Cortex of kidney (tissue), 1 donor: ENCODE results near the gene COL27A1.

Source experiments
- DNase-seq: peaks from one replicate; lab custom pipeline; 2025; lab: John Stamatoyannopoulos, UW

The COL27A1 gene

DNA sequence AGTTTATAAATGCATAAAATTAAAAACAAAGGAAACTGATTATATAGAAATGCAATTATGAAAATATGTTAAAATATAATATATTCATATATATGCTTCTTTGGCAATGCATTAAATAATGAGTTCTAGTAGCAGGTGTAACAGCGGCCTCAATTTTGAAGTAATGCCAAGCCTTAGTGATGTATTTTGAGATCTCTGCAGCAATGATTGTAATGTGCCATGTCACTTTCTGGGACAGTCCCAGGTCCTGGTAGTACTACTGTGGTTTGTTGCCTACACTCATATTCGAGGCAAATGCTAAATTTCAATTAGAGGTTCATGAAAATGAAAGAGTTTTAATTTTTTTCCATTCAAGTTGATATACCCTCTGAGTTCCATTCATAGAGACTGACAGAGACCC lies 91.7 kb downstream of the COL27A1 start:
- no peak for DNase-seq

DNA sequence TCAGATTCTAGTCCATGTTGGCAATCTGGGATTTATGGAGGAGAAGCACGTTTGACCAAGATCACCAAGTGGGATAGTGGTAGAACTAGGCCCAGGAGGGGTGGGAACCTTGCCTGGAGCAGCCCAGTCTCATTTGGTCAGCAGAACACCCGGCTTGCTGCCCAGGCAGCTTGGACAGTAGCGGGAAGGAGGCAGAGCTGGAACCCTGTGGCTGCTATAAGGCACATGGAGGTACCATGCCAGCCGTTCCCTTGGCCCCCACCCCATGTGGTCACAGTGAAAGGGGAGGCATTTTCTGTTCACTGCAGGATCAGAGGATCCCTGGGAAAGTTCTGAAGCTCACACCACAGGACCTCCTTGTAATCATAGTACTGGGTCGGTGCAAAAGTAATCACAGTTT lies 92.2 kb downstream of the COL27A1 start:
- no peak for DNase-seq

- no peak for DNase-seq
Observed at GRCh38 chr9:114248299-114248707, 93.0 kb downstream of the COL27A1 start.

DNA sequence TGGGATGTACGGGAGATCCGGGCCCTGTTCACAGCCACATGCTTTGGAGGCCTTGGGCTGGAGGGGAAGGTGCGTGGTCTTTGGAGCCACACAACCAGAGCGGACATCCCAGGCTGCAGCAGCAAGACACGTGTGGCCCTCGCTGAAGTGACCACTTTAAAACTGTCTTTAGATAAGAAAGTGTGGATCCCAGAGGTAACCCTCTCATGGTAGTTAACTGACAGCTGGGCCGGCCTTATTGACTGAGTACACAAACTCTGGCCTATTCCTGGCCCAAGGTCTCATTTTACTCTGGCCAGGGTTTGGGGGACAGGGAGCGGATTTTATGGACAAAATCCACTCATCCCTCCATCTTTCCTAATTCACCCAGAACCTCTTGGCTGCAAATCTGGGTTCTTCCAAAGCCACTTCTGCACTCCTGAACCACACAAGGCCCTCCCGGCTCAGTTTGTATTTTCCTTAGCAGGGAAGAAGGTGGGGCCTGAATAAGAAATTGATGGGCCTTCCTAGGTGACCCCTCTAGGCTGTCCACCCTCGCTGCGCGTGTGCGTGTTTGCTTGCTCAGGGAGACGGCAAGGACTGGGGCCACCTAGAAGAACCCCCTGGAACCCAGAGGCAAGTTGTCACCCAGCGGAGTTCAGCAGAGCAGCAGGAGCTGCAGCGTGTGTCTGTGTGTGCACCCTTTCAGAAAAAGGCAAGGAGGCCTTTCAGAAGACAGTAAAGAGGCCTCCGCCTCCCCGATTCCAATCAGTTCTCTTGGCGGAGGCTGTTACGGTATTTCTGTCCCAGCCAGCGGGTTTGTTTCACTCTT lies 94.3 kb downstream of the COL27A1 start:
- DNase-seq: no peak

DNA sequence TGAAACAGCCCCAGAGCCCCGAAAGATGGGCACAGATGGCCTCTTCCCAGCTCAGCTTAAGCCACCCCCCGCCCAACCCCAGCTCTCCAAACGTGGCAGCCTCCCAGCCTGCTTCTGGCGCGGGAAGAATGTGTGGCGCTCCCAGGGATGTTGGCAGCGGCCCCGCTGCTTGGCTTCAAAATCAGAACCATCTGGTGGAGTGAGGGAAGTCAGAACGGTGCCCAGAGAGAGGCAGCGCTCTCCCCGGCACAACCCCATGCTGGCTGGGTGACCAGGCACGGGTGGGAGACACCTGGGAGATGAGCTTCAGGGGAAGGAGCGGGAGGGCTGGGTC lies 94.9 kb downstream of the COL27A1 start:
- DNase-seq: no peak

DNA sequence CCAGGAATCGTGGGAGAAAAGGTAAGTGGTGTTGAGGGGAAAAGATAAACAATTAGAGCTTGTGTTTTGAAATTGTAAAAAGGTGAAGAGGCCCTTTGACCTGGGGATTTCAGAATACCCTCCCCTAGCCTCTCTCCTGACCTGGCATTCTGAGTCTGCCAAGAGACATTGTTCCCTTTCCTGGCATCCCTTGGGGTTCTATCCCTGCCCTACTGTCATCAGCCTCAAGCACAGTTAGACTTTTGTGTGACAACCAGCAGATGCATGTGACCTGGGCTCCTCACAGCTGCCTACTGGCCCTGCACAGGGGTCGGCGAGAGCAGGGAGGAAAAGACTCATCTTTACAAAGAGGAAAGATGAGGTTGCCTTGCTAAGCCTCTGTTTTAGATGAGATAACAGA lies 95.3 kb downstream of the COL27A1 start:
- no peak for DNase-seq

DNA sequence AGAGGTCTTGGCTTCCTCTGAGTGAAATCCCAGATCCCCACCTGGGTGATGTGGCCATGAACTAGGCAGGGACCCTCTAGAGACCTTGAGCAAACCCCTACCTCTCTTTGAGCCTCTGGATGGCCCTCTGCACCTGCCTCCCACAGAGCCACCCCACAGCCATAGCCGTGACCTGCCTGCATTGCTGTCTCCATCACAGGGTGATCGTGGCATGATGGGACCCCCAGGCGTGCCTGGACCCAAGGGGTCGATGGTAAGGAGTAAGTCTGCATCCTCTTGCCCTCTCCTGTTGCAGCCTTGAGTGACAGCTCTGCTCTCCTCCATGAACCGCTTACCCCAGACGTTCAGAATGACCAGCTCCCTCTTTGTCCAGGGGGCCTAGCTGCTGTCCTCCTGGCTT lies 97.1 kb downstream of the COL27A1 start:
- no peak for DNase-seq

DNA sequence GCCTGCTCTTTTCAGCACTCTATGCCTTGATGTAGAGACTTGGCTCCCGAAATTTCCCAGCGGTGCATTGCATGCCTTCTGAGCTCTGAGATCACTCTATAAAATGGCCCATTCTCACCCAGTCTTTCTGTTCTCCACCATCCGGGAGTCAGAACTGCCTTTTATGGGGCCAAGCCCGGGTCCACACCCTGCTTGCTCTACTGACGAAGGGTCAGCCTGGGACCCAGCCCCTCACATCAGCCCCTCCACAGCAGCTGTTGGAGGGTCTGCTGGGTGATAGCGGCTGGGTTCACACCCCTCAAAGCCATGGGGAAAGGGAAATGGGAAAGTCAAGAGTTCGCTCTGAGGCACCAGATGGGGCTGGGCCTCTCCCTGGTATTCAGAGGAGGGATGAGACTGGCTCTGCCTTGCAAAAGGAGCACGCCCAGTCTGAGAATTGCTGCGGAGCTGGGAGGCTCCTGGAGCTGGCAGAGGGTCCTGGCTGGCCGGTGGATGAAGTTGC lies 101.5 kb downstream of the COL27A1 start:
- no peak for DNase-seq

GRCh38 chr9:114258218-114258617 lies 102.9 kb downstream of the COL27A1 start:
- no peak for DNase-seq

DNA sequence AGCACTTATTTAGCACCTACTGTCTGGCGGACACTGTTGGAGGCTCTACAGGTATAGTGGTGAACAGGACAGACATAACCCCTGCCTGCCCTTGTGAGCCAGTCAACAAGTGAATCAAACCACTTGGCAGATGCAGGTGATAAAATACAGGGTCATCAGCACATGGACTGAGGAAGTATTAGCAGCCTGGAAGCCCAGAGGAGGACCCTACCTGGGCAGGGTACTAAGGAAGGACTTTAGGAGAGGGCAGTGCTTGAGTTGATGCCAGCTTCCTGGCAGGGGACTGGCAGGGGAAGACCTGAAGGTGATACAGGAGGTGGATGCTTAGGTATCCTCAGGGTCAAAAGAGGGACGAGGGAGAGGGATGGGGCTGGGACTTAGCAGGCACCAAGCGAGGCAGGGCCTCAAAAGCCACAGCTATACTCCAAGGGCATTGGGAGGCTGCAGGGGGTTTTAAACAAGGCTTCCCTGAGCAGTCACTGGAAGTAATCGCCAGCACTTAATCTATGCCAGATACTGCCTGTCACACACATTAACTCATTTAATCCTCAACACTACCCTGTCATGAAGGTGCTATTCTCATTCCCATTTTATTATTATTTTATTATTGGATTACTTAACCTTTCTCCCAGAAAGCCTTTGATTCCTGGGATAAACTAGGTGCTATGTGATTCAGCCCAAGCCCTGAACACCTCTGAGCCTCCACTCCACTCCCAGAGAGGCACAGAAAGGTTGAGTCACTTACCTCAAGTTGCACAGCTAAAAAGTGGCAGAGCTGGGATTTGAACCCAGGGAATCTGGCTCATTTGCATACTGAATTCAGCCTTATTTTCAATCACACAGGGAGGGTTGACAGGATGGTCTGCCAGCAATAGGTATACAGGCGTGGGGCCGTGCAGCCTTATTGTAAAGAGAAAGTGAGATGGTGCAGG lies 103.8 kb downstream of the COL27A1 start:
- DNase-seq: no peak

DNA sequence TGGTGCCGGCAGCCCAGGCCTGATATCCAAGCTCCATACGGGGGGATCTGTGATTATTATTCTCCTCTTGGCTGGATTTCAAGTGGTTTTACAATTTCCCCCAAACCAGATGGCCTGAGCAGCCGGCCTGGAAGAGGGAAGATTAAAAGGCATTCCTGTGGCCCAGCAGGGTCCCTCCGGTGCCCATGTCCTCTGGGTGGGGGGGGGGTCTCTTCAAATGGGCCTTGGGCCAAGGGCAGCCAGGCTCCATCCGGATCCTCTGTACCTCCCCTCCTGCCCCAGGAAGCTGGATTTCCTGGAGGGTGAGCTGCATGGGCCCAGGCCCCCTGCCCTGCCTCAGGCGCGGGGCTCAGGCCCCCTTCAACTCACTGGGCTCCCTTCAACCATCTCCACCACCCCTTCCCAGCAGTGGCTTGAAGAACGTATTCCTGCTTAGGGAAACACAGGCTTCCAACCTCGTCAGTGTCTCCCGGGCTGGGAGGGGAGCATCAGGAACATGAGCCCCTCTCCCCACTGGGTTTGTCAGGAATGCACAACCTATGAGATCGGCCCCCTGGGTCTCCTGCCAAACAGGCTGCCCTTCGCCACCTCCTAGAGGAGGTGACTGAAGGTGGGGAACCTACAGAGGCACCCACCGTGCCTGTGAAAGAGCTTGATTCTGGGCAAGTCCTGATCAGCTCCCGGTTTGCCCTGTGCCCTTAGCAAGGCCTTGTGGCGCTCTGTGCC lies 104.6 kb downstream of the COL27A1 start:
- DNase-seq: no peak

DNA sequence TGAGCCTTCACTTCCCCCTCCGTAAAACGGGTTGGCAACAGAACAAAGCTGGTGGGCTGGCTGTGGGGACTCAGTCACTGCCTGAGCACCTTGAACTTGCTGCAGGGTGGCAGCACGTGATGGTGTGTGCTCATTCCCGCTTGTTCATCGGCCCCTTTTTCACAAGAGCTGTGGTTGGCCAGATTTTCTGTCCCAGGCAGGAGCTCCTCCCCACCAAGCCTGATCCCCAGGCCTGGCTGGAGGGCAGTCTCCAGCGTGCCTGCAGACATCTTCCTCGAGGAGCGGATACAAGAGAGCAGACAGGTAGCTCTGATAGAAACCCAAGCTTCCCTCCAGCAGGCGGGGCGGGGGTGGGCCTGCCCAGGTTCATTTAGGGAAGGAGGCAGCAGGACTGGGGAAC lies 105.7 kb downstream of the COL27A1 start:
- no peak for DNase-seq

GRCh38 chr9:114261987-114262386 lies 106.7 kb downstream of the COL27A1 start:
- DNase-seq: no peak

- DNase-seq: no peak
Observed at GRCh38 chr9:114263853-114264510, 108.6 kb downstream of the COL27A1 start.

GRCh38 chr9:114264806-114265550 lies 109.6 kb downstream of the COL27A1 start:
- DNase-seq: no peak

DNA sequence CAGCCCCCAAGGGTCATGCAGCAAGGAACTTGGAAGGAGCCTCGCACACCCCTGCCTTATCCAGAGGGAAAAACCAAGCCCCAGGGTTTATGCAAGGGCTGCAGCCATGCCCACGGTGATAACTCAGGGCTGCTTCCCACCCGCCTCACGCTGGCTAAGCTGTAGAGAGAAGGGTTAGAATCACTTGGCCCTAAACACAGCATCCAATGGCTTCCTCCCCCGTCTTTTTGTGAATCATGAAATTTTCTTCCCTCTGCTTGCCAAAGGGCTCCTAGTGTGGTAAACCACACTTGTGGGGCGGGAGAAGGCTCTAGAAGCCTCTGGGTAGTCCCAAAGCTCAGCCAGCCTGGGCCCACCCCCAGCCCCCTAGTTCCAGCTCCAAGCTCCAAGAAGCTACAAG lies 111.6 kb downstream of the COL27A1 start:
- no peak for DNase-seq

- DNase-seq: no peak
Observed at GRCh38 chr9:114269023-114269422, 113.7 kb downstream of the COL27A1 start.

- DNase-seq: no peak
Observed at GRCh38 chr9:114270120-114270975, 115.0 kb downstream of the COL27A1 start.

DNA sequence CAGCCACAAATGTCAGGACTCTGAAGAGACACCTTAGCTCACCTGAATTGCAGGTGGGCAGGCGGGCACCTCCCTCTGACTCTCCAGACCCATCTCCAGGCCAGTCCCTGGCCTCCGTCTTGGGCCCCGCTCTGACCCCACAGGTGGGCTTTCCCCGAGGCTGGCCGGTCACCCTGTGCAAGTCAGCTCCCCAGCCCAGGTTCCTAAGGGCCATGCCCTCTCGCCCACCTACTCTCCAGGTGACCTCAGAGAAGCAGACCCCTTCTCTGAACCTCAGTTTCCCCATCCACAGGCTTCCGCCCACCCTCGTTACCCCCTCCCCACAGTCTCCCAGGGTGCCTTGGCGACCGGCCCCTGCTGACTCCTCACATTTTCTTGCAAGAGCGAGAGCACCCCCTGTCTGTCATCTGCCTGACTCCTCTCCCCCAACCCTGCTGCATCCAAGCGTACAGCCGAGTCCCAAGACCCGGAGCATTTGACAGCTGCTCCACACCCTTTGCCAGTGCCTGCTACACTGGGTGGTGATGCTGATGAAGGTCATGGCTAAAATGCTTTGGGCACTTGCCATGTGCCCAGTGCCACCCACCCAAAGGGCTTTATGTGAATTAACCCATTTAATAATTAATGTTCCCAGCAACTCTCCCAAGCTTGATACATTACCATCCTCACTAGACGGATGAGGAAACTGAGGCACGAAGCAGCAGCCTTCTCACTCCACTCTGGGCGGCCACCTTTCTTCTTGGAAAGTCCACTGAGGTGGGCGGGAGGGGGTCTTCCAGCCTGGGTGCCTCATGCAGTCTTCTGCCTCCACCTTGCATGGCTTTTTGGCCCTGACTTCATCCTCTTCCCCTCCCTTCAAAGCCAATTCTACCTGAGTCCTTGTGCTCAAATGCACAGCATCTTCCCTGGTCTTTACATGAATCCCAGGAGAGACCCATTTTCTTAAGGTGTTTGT lies 116.5 kb downstream of the COL27A1 start:
- no peak for DNase-seq
